HCT116 (cell line): ENCODE measurements around the gene HGFAC. TPM values are rescaled to one million over a fixed set of nuclear protein-coding genes. Genes with fewer than 3 reads are reported as not detected.

Source experiments
- ATAC-seq: fragments of 200-7000 bp; cut with Tn5 transposase; 2 replicates; pipeline ENCODE4 v1.9.1; 2020; ENCODE audit warnings: mild to moderate bottlenecking, moderate library complexity
- BruUV-seq: library from RNA; stranded (reverse); fragments of 400-500 nt; replicated peaks from 2 replicates; lab custom pipeline; 2021; lab: Mats Ljungman, UMichigan
- CTCF ChIA-PET: fragments of 300-600 bp; sonication (Branson Sonifier 250); formaldehyde crosslinking; loops from one replicate; lab custom pipeline; 2021; ENCODE audit warnings: antibody characterized with exemption; lab: Charles Lee
- POLR2A ChIA-PET: fragments of 300-600, 350-600 bp; sonication (Branson Sonifier 250); formaldehyde crosslinking; loops from one replicate; lab custom pipeline; 2021; ENCODE audit warnings: antibody characterized with exemption; lab: Charles Lee
- RAD21 ChIA-PET, 2 experiments: fragments of 300-600 bp; sonication (Branson Sonifier 250); formaldehyde crosslinking; loops; one replicate each; lab custom pipeline; 2023; ENCODE audit warnings: low total read pairs in 2 of 2; ENCODE audit not compliant: uncharacterized antibody in 2 of 2, unreplicated experiment in 2 of 2, low non-redundant PET in 1 of 2; lab: Charles Lee
- DNase-seq: peaks from one replicate; pipeline ENCODE4 v3.0.0-alpha.2; 2010; ENCODE audit warnings: low read depth, low spot score
- H2AFZ ChIP-seq: fragments of 200-600 bp; shearing (Covaris generic), sonication (generic); 2 replicates; pipeline ENCODE4 v1.6.1; 2017; ENCODE audit warnings: low read depth, mixed run types, mixed read lengths, antibody characterized with exemption, low read length; ENCODE audit not compliant: poor library complexity, severe bottlenecking
- H3K27ac ChIP-seq: 2 replicates; pipeline ENCODE4 v1.5.1; 2012; ENCODE audit warnings: low read depth, low read length
- H3K27me3 ChIP-seq: fragments of 200-600 bp; sonication (generic); 2 replicates; pipeline ENCODE4 v1.6.1; 2016; ENCODE audit warnings: mixed run types, low read length, mixed read lengths; ENCODE audit not compliant: insufficient read depth
- H3K36me3 ChIP-seq, 2 experiments: fragments of 200-500 bp in 1 of 2; fragments of 200-600 bp in 1 of 2; sonication (Bioruptor generic) in 1 of 2; sonication (generic) in 1 of 2; 2 replicates each; pipeline versions ENCODE4 v1.5.1 to v1.6.1; 2014 to 2016; ENCODE audit warnings: low read length in 2 of 2, inconsistent platforms in 1 of 2, mixed read lengths in 1 of 2, mixed run types in 1 of 2; ENCODE audit not compliant: insufficient read depth in 2 of 2, control insufficient read depth in 1 of 2
- H3K4me1 ChIP-seq, 2 experiments: fragments of 200-600 bp in 1 of 2; sonication (generic) in 1 of 2; 2 replicates each; pipeline versions ENCODE4 v1.5.1 to v1.6.1; 2012 to 2017; ENCODE audit warnings: low read length in 2 of 2, inconsistent platforms in 1 of 2, mild to moderate bottlenecking in 1 of 2, mixed read lengths in 1 of 2, mixed run types in 1 of 2, moderate library complexity in 1 of 2; ENCODE audit not compliant: insufficient read depth in 2 of 2, control insufficient read depth in 1 of 2
- H3K4me2 ChIP-seq: fragments of 200-600 bp; sonication (generic); 2 replicates; pipeline ENCODE4 v1.6.1; 2017; ENCODE audit warnings: mixed run types, low read length, mixed read lengths
- H3K4me3 ChIP-seq, 2 experiments: fragments of 200-600 bp in 1 of 2; sonication (generic) in 1 of 2; replicated peaks in 1 of 2; 2 replicates each; pipeline ENCODE4 v1.5.1; 2011 to 2016; ENCODE audit warnings: low read length in 2 of 2, control low read depth in 1 of 2, low read depth in 1 of 2, mild to moderate bottlenecking in 1 of 2, mixed read lengths in 1 of 2, mixed run types in 1 of 2
- H3K79me2 ChIP-seq: fragments of 200-600 bp; sonication (generic); 2 replicates; pipeline ENCODE4 v1.6.1; 2017; ENCODE audit warnings: mild to moderate bottlenecking, mixed run types, low read length, moderate library complexity, mixed read lengths; ENCODE audit not compliant: insufficient read depth
- H3K9ac ChIP-seq: fragments of 200-600 bp; sonication (generic); 2 replicates; pipeline ENCODE4 v1.6.1; 2016; ENCODE audit warnings: low read length, mixed read lengths
- H3K9me2 ChIP-seq: fragments of 200-600 bp; sonication (generic), shearing (Covaris generic); 2 replicates; pipeline ENCODE4 v1.6.1; 2017; ENCODE audit warnings: mixed run types, mild to moderate bottlenecking, moderate library complexity; ENCODE audit not compliant: insufficient read depth
- H3K9me3 ChIP-seq, 2 experiments: fragments of 200-500 bp in 1 of 2; fragments of 200-600 bp in 1 of 2; sonication (Bioruptor generic) in 1 of 2; sonication (generic) in 1 of 2; 2 replicates each; pipeline ENCODE4 v1.6.1; 2014 to 2017; ENCODE audit warnings: low read length in 2 of 2, mixed read lengths in 2 of 2, inconsistent platforms in 1 of 2, low read depth in 1 of 2, mild to moderate bottlenecking in 1 of 2, mixed run types in 1 of 2, moderate library complexity in 1 of 2; ENCODE audit not compliant: control insufficient read depth in 1 of 2, insufficient read depth in 1 of 2
- H4K20me1 ChIP-seq: fragments of 200-600 bp; sonication (generic), shearing (Covaris generic); 2 replicates; pipeline ENCODE4 v1.6.1; 2017; ENCODE audit warnings: mixed run types, mild to moderate bottlenecking, moderate library complexity; ENCODE audit not compliant: insufficient read depth
- ATF3 ChIP-seq: IDR thresholded peaks from 2 replicates; pipeline ENCODE4 v1.6.1; 2012
- CBX3 ChIP-seq: IDR thresholded peaks from 2 replicates; pipeline ENCODE4 v1.6.1; 2012; ENCODE audit warnings: low read depth
- CTCF ChIP-seq, 3 experiments: fragments of 200-600 bp in 1 of 3; sonication (generic) in 1 of 3; IDR thresholded peaks in 2 of 3; conservative IDR thresholded peaks in 1 of 3; 2 replicates each; pipeline ENCODE4 v1.5.1; 2012 to 2017; ENCODE audit warnings: low read depth in 2 of 3, low read length in 2 of 3, antibody characterized with exemption in 1 of 3, borderline replicate concordance in 1 of 3, control low read depth in 1 of 3, mild to moderate bottlenecking in 1 of 3, mixed read lengths in 1 of 3, mixed run types in 1 of 3, moderate library complexity in 1 of 3; ENCODE audit not compliant: insufficient read depth in 1 of 3
- EZH2 ChIP-seq: fragments of 200-600 bp; sonication (generic); IDR thresholded peaks from 2 replicates; pipeline ENCODE4 v1.6.1; 2017; ENCODE audit warnings: antibody characterized with exemption, mixed run types
- EZH2phosphoT487 ChIP-seq: fragments of 200-600 bp; IDR thresholded peaks from 2 replicates; pipeline ENCODE4 v1.6.1; 2018; ENCODE audit warnings: antibody characterized with exemption, borderline replicate concordance
- FOSL1 ChIP-seq: IDR thresholded peaks from 2 replicates; pipeline ENCODE4 v1.6.1; 2012; ENCODE audit warnings: low read depth
- MAX ChIP-seq: IDR thresholded peaks from 2 replicates; pipeline ENCODE4 v1.6.1; 2012
- POLR2A ChIP-seq: IDR thresholded peaks from 2 replicates; pipeline ENCODE4 v1.7.0; 2011; ENCODE audit warnings: borderline replicate concordance; ENCODE audit not compliant: insufficient read depth, insufficient read length; ENCODE audit errors: extremely low read depth
- POLR2AphosphoS5 ChIP-seq: IDR thresholded peaks from 2 replicates; pipeline ENCODE4 v1.6.1; 2011; ENCODE audit warnings: mild to moderate bottlenecking, low read depth, low read length, moderate library complexity
- RAD21 ChIP-seq: IDR thresholded peaks from 2 replicates; pipeline ENCODE4 v1.6.1; 2012; ENCODE audit warnings: low read depth, mild to moderate bottlenecking
- SIN3A ChIP-seq: IDR thresholded peaks from 2 replicates; pipeline ENCODE4 v1.6.1; 2012; ENCODE audit warnings: low read depth
- SRF ChIP-seq: IDR thresholded peaks from 2 replicates; pipeline ENCODE4 v1.6.1; 2012; ENCODE audit warnings: low read depth
- TCF7L2 ChIP-seq: IDR thresholded peaks from 2 replicates; pipeline ENCODE4 v1.7.0; 2011; ENCODE audit warnings: borderline replicate concordance, inconsistent platforms; ENCODE audit not compliant: insufficient read depth, insufficient read length; ENCODE audit errors: extremely low read depth
- YY1 ChIP-seq: IDR thresholded peaks from 2 replicates; pipeline ENCODE4 v1.6.1; 2011; ENCODE audit warnings: low read length, low read depth, moderate library complexity, mild to moderate bottlenecking; ENCODE audit not compliant: insufficient replicate concordance; ENCODE audit errors: extremely low read depth
- ZFX ChIP-seq: fragments of 450-650 bp; IDR thresholded peaks from 2 replicates; pipeline ENCODE4 v1.6.1; 2017
- ZNF274 ChIP-seq: fragments of 200-500 bp; sonication (Bioruptor generic); IDR thresholded peaks from 2 replicates; pipeline ENCODE4 v1.6.1; 2014; ENCODE audit warnings: mild to moderate bottlenecking, low read depth, low read length, inconsistent platforms
- intact Hi-C: fragments of 100-400 bp; cut with micrococcal nuclease; formaldehyde crosslinking; loops from 2 replicates; pipeline ENCODE4 v1.10.0; 2022
- total RNA-seq: library from RNA; stranded (reverse); gene quantifications from one replicate; pipeline ENCODE4 v1.2.1, GENCODE V29; 2021; ENCODE audit not compliant: unreplicated experiment
- TF ChIP-seq, protein P1 (sequence below): IDR thresholded peaks from 2 replicates; pipeline ENCODE4 v1.6.1; 2011; ENCODE audit warnings: mild to moderate bottlenecking, low read length, moderate library complexity; ENCODE audit not compliant: insufficient replicate concordance; ENCODE audit errors: extremely low read depth

Gene HGFAC
- total RNA-seq, 1 experiment from 2014 or later, result 1.1 TPM

GRCh38 chr4:3445829-3446545 is 4.2 kb downstream of the HGFAC start:
- TF ChIP-seq POLR2A (no peak), ATF3 (no peak), FOSL1 (no peak), SIN3A (no peak), ZNF274 (no peak), POLR2AphosphoS5 (no peak), CBX3 (no peak), YY1 (no peak), SRF (no peak), MAX (no peak), EZH2phosphoT487 (no peak), TCF7L2 (no peak), EZH2 (no peak), ZFX (no peak), CTCF (IDR thresholded peaks at IDR 0.05 in 2 of 3, conservative IDR thresholded peaks at IDR 0.05 in 1 of 3; ENCODE audit: borderline replicate concordance in 1 of 3, insufficient read depth in 1 of 3, low read depth in 2 of 3, low read length in 2 of 3) (no peak), RAD21 (no peak)
- TF ChIP-seq, protein P1, sequence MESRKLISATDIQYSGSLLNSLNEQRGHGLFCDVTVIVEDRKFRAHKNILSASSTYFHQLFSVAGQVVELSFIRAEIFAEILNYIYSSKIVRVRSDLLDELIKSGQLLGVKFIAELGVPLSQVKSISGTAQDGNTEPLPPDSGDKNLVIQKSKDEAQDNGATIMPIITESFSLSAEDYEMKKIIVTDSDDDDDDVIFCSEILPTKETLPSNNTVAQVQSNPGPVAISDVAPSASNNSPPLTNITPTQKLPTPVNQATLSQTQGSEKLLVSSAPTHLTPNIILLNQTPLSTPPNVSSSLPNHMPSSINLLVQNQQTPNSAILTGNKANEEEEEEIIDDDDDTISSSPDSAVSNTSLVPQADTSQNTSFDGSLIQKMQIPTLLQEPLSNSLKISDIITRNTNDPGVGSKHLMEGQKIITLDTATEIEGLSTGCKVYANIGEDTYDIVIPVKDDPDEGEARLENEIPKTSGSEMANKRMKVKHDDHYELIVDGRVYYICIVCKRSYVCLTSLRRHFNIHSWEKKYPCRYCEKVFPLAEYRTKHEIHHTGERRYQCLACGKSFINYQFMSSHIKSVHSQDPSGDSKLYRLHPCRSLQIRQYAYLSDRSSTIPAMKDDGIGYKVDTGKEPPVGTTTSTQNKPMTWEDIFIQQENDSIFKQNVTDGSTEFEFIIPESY, result no peak
- H3K4me3 ChIP-seq, result no peak overlapping the region

More at GRCh38 chr4:3445829-3446545, 4.2 kb downstream of the HGFAC start:
- H3K27me3 ChIP-seq, result no peaks in the 10 kb centered on the region
- H3K9ac ChIP-seq, result no peak overlapping the region
- no peaks in the 10 kb centered on the region for H3K9me2 ChIP-seq
- H3K79me2 ChIP-seq, result no peaks in the 10 kb centered on the region
- DNase-seq (no peak), ATAC-seq (no peak)
- no peak overlapping the region for H2AFZ ChIP-seq
- no peak overlapping the region for H3K27ac ChIP-seq
- CTCF ChIA-PET, result no interaction called here
- H4K20me1 ChIP-seq, result no peaks in the 10 kb centered on the region
- intact Hi-C loops, result no loop called here
- H3K9me3 ChIP-seq, result no peaks in the 10 kb centered on the region
- H3K4me1 ChIP-seq, result peaks cover 0 to 4% of the 10 kb centered on the region in 2 experiments; a peak in 1 of 4 replicates
- no TSS peak for BruUV-seq
- no peaks in the 10 kb centered on the region for H3K36me3 ChIP-seq
- POLR2A ChIA-PET, result no interaction called here
- RAD21 ChIA-PET, result no interaction called here
- no peak overlapping the region for H3K4me2 ChIP-seq
